Ureter (tissue), 1 donor: ENCODE measurements around the gene LIMK1. TPM values are rescaled to one million over a fixed set of nuclear protein-coding genes. Genes with fewer than 3 reads are reported as not detected.
"Not testable (repeated sequence)": the region's sequence is repeated elsewhere in the genome, so short reads cannot be mapped to it uniquely, and the experiment has no call there.

ENCODE experiments used
- DNase-seq: peaks from one replicate; pipeline ENCODE4 v3.0.0-alpha.2; 2020; ENCODE audit warnings: low spot score
- total RNA-seq: library from RNA; stranded (reverse); gene quantifications from one replicate; pipeline ENCODE4 v1.2.4, GENCODE V29; 2023
- donor health status: DM: yes; HTN: yes; CAD: no.

LIMK1 gene
- total RNA-seq, 1 donor from 2014 or later = 26.0 TPM

GRCh38 chr7:74126220-74126880, 42.7 kb downstream of the LIMK1 start:
- DNase-seq = no peak

DNA sequence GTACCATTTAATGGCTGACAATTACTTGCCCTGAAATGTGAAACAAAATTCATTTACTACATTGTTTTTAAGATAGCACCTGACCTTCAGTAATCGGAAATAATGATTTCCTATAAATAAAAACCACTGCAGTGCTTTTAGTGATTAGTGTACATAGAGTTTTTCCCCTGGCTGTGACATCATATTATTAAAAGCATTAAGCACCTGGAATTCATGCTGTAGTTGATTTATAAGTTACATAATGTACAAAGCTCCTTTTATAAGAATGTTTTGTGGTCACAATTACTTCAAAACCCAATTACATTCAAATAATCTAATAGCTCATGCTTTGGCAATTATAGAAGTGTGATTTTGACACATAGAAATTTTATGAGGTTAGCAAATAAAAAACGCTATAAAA, 46.3 kb downstream of the LIMK1 start:
- no peak for DNase-seq

DNA sequence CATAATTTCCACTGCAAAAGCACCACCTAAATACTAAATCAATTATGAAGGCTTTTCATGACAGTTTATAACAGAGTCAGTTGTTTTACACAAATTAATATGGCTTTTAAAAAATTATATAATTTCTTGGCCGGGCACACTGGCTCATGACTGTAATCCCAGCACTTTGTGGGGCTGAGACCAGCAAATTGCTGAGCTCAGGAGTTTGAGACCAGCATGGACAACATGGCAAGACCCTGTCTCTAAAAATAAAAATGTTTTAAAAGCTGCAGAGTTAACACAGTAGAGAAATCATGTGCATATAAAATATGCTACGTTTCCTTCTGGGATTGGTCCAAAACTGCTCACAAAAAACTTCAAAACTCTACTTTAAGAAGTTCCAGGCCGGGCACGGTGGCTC, 46.9 kb downstream of the LIMK1 start:
- no peak for DNase-seq

GRCh38 chr7:74134117-74134620, 50.6 kb downstream of the LIMK1 start:
- no peak for DNase-seq

- DNase-seq = no peak
Observed at GRCh38 chr7:74138334-74138867, 54.8 kb downstream of the LIMK1 start.

DNA sequence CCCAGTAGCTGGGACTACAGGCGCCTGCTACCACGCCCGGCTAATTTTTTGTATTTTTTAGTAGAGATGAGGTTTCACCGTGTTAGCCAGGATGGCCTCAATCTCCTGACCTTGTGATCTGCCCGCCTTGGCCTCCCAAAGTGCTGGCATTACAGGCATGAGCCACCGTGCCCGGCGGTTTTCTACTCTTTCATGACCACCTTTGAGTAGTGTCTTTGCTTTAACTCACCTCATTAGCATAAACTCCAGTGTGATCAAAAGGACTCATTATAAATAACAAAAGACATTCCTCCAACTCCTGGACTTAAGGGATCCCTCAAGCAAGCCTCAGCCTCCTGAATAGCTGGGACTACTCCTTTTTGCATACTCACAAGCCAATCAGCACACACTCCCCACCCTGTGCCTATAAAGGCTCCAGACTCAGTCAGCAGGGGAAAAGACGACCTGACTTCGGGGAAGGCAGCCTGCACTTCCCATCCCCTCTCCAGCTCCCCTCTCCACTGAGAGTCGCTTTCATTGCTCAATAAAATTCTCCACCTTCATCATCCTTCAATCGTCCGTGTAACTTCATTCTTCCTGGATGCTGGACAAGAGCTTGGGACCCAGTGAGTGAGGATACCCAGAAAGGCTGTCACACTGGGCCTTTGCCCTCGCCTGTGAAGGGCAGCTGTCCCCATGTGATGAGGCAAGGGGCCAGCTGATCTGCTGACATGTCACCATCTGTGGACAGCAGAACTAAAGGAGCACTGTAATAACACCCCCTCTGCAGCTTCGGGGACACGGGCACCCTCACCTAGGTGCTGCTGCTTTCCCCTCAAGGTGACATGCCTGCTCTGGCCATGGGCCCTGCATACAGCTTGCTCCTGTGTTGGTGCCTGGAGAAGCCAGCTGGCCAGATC, 55.6 kb downstream of the LIMK1 start:
- DNase-seq = no peak

DNA sequence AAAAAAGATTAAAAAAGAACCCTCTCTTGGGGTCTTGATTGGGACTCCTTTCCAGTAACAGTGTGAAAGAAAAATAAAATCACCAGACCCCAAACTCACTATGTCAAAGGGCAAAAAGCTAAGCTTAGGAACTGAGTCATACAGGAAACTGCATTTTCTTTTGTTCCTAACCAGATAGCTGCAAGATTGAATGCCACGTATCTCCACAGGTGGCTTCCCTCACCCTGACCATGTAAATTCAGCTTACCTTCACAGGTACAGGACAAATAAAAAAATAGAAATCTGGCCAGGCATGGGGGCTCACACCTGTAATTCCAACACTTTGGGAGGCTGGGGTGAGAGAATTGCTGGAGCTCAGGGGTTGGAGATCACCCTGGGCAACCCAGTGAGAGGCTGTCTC, 58.1 kb downstream of the LIMK1 start:
- DNase-seq = no peak

DNA sequence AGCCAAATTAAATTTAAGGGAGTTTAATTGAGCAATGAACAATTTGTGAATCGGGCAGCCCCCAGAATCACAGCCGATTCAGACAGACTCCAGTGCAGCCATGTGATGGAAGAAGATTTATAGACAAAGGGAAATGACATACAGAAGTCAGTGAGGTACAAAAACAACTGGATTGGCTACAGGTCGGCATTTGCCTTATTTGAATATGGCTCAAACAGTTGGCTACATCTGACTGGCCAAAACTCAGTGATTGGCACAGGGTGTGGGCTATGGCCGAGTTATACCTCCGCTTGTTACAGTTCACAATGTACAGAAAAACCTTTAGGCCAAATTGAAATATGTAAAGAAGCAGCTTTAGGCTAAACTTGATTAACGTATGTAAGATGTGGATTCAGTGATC, 59.8 kb downstream of the LIMK1 start:
- no peak for DNase-seq

- DNase-seq = no peak
Observed at GRCh38 chr7:74148491-74148890, 64.9 kb downstream of the LIMK1 start.

GRCh38 chr7:74149071-74149470, 65.5 kb downstream of the LIMK1 start:
- no peak for DNase-seq

DNA sequence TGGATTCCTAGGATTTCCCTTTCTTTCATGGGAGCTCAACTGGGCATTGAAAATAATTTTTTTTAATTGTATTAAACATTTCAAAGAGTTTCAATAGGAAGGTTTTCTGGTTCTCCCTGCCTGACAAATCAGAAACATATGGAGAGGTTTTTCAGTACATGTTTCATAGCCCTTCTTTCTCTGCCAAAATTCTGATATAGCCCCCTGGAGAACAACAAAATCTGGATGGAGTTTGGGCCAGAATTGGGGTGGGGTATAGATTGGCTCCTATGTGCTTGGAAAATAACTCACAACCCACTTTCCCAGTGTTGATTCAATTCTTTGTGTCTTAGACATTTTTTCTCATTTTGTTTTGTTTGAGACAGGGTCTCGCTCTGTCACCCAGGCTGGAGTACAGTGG, 66.0 kb downstream of the LIMK1 start:
- no peak for DNase-seq

DNA sequence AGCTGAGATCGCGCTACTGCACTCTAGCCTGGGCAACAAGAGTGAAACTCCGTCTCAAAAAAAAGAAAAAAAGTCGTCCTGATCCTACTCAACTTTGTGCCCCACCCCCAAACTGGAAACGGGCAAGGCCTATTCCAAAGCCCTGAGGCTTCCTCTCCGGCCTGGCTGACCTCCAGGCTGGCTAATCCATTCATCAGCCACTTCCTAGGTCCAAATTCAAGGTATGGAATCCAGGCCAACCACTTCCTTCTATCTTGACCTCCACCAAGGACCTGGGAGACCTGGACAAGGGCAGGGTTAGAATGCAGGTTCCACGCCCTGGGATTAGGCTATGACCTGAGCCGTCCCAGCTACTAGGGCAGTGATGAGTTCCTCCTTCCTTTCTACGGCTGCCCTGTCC, 70.1 kb downstream of the LIMK1 start:
- no peak for DNase-seq

- no peak for DNase-seq
Observed at GRCh38 chr7:74155810-74156395, 72.3 kb downstream of the LIMK1 start.

DNA sequence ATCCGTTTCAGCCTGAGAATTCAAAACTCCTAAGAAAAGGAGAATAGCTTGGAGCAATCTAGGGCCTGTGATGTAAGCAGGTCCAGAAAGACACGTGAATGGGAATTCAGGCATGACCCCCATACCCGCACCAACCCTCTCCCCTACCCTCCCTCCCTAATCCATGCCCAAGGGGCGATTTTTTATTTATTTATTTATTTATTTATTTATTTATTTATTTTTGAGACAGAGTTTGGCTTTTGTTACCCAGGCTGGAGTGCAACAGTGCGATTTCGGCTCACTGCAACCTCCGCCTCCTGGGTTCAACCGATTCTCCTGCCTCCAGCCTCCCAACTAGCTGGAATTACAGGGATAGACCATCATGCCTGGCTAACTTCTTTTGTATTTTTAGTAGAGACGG, 74.0 kb downstream of the LIMK1 start:
- DNase-seq = no peak

DNA sequence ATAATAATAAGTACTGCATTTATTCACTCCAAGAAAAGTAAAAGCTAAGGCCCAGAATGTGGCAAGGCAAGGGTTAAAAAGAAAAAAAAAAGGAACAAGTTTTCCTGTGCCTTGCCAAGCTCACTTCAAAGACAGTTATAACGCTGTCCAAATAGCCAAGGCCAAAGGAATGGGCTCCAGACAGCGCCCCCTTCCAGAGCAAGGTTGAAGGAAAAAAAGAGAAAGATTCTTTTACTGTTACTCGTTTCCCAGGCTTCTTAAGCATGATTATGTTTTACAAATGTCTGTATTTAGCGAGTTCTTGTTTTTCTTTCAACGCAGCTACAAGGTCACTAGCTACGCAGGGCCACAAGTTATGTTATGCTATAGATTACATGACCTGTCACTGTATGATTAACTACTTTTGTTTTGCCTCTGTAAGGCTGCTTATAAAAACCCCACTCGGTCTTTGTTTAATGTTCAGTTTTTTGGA, 81.4 kb downstream of the LIMK1 start:
- DNase-seq = no peak

- DNase-seq = no peak
Observed at GRCh38 chr7:74165867-74166593, 82.4 kb downstream of the LIMK1 start.

DNA sequence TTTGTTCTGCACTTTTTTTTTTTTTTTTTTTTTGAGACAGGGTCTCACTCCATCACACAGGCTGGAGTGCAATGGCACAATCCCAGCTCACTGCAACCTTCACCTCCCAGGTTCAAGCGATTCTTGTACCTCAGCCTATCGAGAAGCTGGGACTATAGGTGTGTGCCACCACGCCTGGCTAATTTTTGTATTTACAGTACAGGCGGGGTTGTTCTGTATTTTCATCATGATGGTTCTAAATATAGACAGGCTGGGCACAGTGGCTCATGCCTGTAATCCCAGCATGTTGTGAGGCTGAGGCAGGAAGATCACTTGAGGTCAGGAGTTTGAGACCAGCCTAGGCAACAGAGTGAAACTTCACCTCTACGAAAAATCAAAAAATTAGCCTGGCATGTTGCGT, 83.7 kb downstream of the LIMK1 start:
- not testable (repeated sequence) for DNase-seq
